H9 (cell line): ENCODE data around the gene MRPS21. TPM values are rescaled to one million over a fixed set of nuclear protein-coding genes. Genes with fewer than 3 reads are reported as not detected.

ENCODE experiments used
- DNase-seq: peaks from one replicate; pipeline ENCODE4 v3.0.0-alpha.2; 2017
- H2AFZ ChIP-seq: one replicate; pipeline ENCODE4 v1.6.1; 2013; ENCODE audit warnings: mild to moderate bottlenecking, low read length, control low read depth, moderate library complexity
- H2AK5ac ChIP-seq: 2 replicates; pipeline ENCODE4 v1.6.1; 2013; ENCODE audit warnings: low read length, control low read depth, mixed read lengths; ENCODE audit not compliant: insufficient read length
- H2BK120ac ChIP-seq: one replicate; pipeline ENCODE4 v1.6.1; 2013; ENCODE audit warnings: low read depth, mild to moderate bottlenecking, low read length, control low read depth, inconsistent platforms; ENCODE audit not compliant: poor library complexity, severe bottlenecking
- H2BK12ac ChIP-seq: 2 replicates; pipeline ENCODE4 v1.6.1; 2013; ENCODE audit warnings: low read length, control low read depth, mixed read lengths, low read depth; ENCODE audit not compliant: insufficient read length
- H2BK15ac ChIP-seq: 2 replicates; pipeline ENCODE4 v1.6.1; 2013; ENCODE audit warnings: low read depth, low read length, control low read depth
- H2BK20ac ChIP-seq: one replicate; pipeline ENCODE4 v1.6.1; 2013; ENCODE audit warnings: low read depth, mild to moderate bottlenecking, low read length, control low read depth, inconsistent platforms; ENCODE audit not compliant: poor library complexity, severe bottlenecking
- H2BK5ac ChIP-seq: 2 replicates; pipeline ENCODE4 v1.6.1; 2013; ENCODE audit warnings: low read length, control low read depth, mixed read lengths; ENCODE audit not compliant: insufficient read length
- H3K14ac ChIP-seq: 2 replicates; pipeline ENCODE4 v1.6.1; 2013; ENCODE audit warnings: low read length, control low read depth; ENCODE audit not compliant: insufficient read depth
- H3K18ac ChIP-seq: 2 replicates; pipeline ENCODE4 v1.6.1; 2013; ENCODE audit warnings: low read depth, mild to moderate bottlenecking, mixed read lengths, low read length, control low read depth; ENCODE audit not compliant: insufficient read length
- H3K23ac ChIP-seq: 2 replicates; pipeline ENCODE4 v1.6.1; 2013; ENCODE audit warnings: low read length, control low read depth, mixed read lengths, low read depth; ENCODE audit not compliant: insufficient read length
- H3K23me2 ChIP-seq: 2 replicates; pipeline ENCODE4 v1.6.1; 2013; ENCODE audit warnings: low read depth, mild to moderate bottlenecking, mixed read lengths, low read length, control low read depth; ENCODE audit not compliant: insufficient read length, poor library complexity, severe bottlenecking
- H3K27ac ChIP-seq: 2 replicates; pipeline ENCODE4 v1.5.1; 2013; ENCODE audit warnings: low read length, control low read depth, mixed read lengths, low read depth; ENCODE audit not compliant: insufficient read length
- H3K27me3 ChIP-seq: 2 replicates; pipeline ENCODE4 v1.6.1; 2013; ENCODE audit warnings: low read length, control low read depth, inconsistent platforms; ENCODE audit not compliant: insufficient read depth
- H3K4ac ChIP-seq: 2 replicates; pipeline ENCODE4 v1.6.1; 2013; ENCODE audit warnings: low read depth, mild to moderate bottlenecking, control low read depth, inconsistent platforms, low read length, moderate library complexity
- H3K4me1 ChIP-seq: 2 replicates; pipeline ENCODE4 v1.6.1; 2013; ENCODE audit warnings: low read length, control low read depth, inconsistent platforms; ENCODE audit not compliant: insufficient read depth
- H3K4me2 ChIP-seq: 2 replicates; pipeline ENCODE4 v1.6.1; 2013; ENCODE audit warnings: low read length, control low read depth, mixed read lengths; ENCODE audit not compliant: insufficient read length, insufficient read depth
- H3K56ac ChIP-seq: 2 replicates; pipeline ENCODE4 v1.6.1; 2013; ENCODE audit warnings: low read depth, mild to moderate bottlenecking, mixed read lengths, low read length, control low read depth; ENCODE audit not compliant: insufficient read length
- H3K79me1 ChIP-seq: 2 replicates; pipeline ENCODE4 v1.6.1; 2013; ENCODE audit warnings: low read depth, mild to moderate bottlenecking, moderate library complexity, low read length, control low read depth, inconsistent platforms; ENCODE audit not compliant: insufficient read depth, poor library complexity, severe bottlenecking
- H3K79me2 ChIP-seq: 2 replicates; pipeline ENCODE4 v1.6.1; 2013; ENCODE audit warnings: low read length, control low read depth, inconsistent platforms; ENCODE audit not compliant: insufficient read depth
- H3K9ac ChIP-seq: 2 replicates; pipeline ENCODE4 v1.6.1; 2013; ENCODE audit warnings: low read length, control low read depth, mixed read lengths; ENCODE audit not compliant: insufficient read length; ENCODE audit errors: extremely low read depth
- H3K9me3 ChIP-seq: one replicate; pipeline ENCODE4 v1.6.1; 2013; ENCODE audit warnings: low read depth, low read length, inconsistent platforms; ENCODE audit not compliant: control insufficient read depth
- H3T11ph ChIP-seq: one replicate; pipeline ENCODE4 v1.6.1; 2013; ENCODE audit warnings: mild to moderate bottlenecking, low read length, control low read depth, inconsistent platforms
- H4K20me1 ChIP-seq: one replicate; pipeline ENCODE4 v1.6.1; 2013; ENCODE audit not compliant: control insufficient read depth, insufficient read length, insufficient read depth
- H4K5ac ChIP-seq: 2 replicates; pipeline ENCODE4 v1.6.1; 2013; ENCODE audit warnings: low read depth, mild to moderate bottlenecking, mixed read lengths, low read length, control low read depth; ENCODE audit not compliant: insufficient read length
- H4K8ac ChIP-seq: replicated peaks from 2 replicates; pipeline ENCODE4 v1.6.1; 2013; ENCODE audit warnings: low read length, control low read depth, mixed read lengths, low read depth; ENCODE audit not compliant: insufficient read length
- H4K91ac ChIP-seq: 2 replicates; pipeline ENCODE4 v1.6.1; 2013; ENCODE audit warnings: low read depth, mild to moderate bottlenecking, moderate library complexity, mixed read lengths, low read length, control low read depth; ENCODE audit not compliant: insufficient read length
- H3K27ac Mint-ChIP-seq, 3 experiments: 2 replicates in 2 of 3; 3 replicates in 1 of 3; pipeline ENCODE4 v1.8.0; 2020 to 2021; ENCODE audit warnings: mixed read lengths in 3 of 3, mild to moderate bottlenecking in 1 of 3, moderate library complexity in 1 of 3
- H3K27me3 Mint-ChIP-seq: 2 replicates; pipeline ENCODE4 v1.8.0; 2021; ENCODE audit warnings: low read depth, mild to moderate bottlenecking, moderate library complexity, mixed read lengths
- H3K36me3 Mint-ChIP-seq, 3 experiments: 2 replicates in 2 of 3; 3 replicates in 1 of 3; pipeline ENCODE4 v1.8.0; 2020 to 2021; ENCODE audit warnings: low read depth in 3 of 3, mixed read lengths in 3 of 3; ENCODE audit not compliant: insufficient read depth in 1 of 3
- H3K4me1 Mint-ChIP-seq, 2 experiments: 2 replicates each; pipeline ENCODE4 v1.8.0; 2020; ENCODE audit warnings: mixed read lengths in 2 of 2
- H3K4me3 Mint-ChIP-seq, 2 experiments: 2 replicates in 1 of 2; 3 replicates in 1 of 2; pipeline ENCODE4 v1.8.0; 2020 to 2021; ENCODE audit warnings: mild to moderate bottlenecking in 2 of 2, mixed read lengths in 2 of 2, moderate library complexity in 1 of 2
- H3K9me3 Mint-ChIP-seq, 2 experiments: 2 replicates in 1 of 2; 3 replicates in 1 of 2; pipeline ENCODE4 v1.8.0; 2020; ENCODE audit warnings: mild to moderate bottlenecking in 2 of 2, mixed read lengths in 2 of 2, moderate library complexity in 1 of 2
- CTCF ChIP-seq: fragments of 200-600 bp; sonication (generic); conservative IDR thresholded peaks from 3 replicates; pipeline ENCODE4 v1.8.0; 2021; ENCODE audit warnings: antibody characterized with exemption, mild to moderate bottlenecking
- WGBS: extraction: QIAGEN DNeasy Blood & Tissue Kit; methylation state at CpG from one replicate; pipeline ENCODE4 v1.1.7; 2013; ENCODE audit warnings: missing lambda C conversion rate, low lambda C conversion rate, mixed read lengths; ENCODE audit not compliant: insufficient read length; ENCODE audit errors: extremely low coverage; 5-methylcytosine and 5-hydroxymethylcytosine counted together
- total RNA-seq: library from RNA; stranded (reverse); gene quantifications from 2 replicates; pipeline ENCODE4 v1.2.1, GENCODE V29; 2021

Gene MRPS21
- total RNA-seq, 1 experiment from 2014 or later = 113 TPM

GRCh38 chr1:150268340-150268704 is 25.3 kb upstream of the MRPS21 start:
- H3K56ac ChIP-seq = no peak overlapping the region
- H4K5ac ChIP-seq = no peak overlapping the region
- TF ChIP-seq CTCF = no peak
- peaks cover 6% of the 10 kb centered on the region; the same call in 1 of the 2 replicates for H3K79me2 ChIP-seq
- peaks cover 39 to 44% of the 10 kb centered on the region in 2 experiments for H3K4me1 Mint-ChIP-seq
- no peak overlapping the region for H4K91ac ChIP-seq
- no peak for DNase-seq
- H3K9ac ChIP-seq = peak overlapping the region; percentile 87
- H3K27me3 ChIP-seq = no peaks in the 10 kb centered on the region
- H2AK5ac ChIP-seq = no peak overlapping the region
- no peak overlapping the region for H2BK15ac ChIP-seq
- H3K4me2 ChIP-seq = peak overlapping the region; percentile 74
- H3K27me3 Mint-ChIP-seq = no peaks in the 10 kb centered on the region
- H3K4me1 ChIP-seq = peaks cover 2% of the 10 kb centered on the region; the same call in 1 of the 2 replicates
- no CpG with 5 or more reads among the region's 21 CpGs for WGBS
- no peaks in the 10 kb centered on the region; a peak in 2 of 5 replicates for H3K9me3 Mint-ChIP-seq
- H3K23ac ChIP-seq = no peak overlapping the region
- no peak overlapping the region for H3K18ac ChIP-seq
- H2BK12ac ChIP-seq = no peak overlapping the region
- no peak overlapping the region for H4K8ac ChIP-seq
- no peak overlapping the region for H2AFZ ChIP-seq
- H3K4me3 Mint-ChIP-seq = peak overlapping the region; percentile 100
- H3K9me3 ChIP-seq = no peaks in the 10 kb centered on the region
- H3K27ac Mint-ChIP-seq = peak overlapping the region; percentile 95 to 99 (median 98)
- H3K79me1 ChIP-seq = peaks cover 5% of the 10 kb centered on the region
- H3K23me2 ChIP-seq = peaks cover 20% of the 10 kb centered on the region
- H4K20me1 ChIP-seq = no peaks in the 10 kb centered on the region
- H3T11ph ChIP-seq = no peak overlapping the region
- H3K4ac ChIP-seq = no peak overlapping the region
- no peak overlapping the region for H2BK5ac ChIP-seq
- H3K36me3 Mint-ChIP-seq = peaks cover 22 to 44% (median 42%) of the 10 kb centered on the region in 3 experiments
- H2BK20ac ChIP-seq = no peak overlapping the region
- H2BK120ac ChIP-seq = no peak overlapping the region
- no peak overlapping the region for H3K27ac ChIP-seq
- peak overlapping the region; percentile 25; the same call in 1 of the 2 replicates for H3K14ac ChIP-seq
